Activated T-cell treated with anti-CD3 and anti-CD28 coated beads, Interleukin-2, amount 50 U/mL, for 1 hour (primary cell): Measurements from ENCODE around the gene TP53INP2.

ENCODE experiments used
- DNase-seq: peaks from one replicate; pipeline ENCODE4 v3.0.0-alpha.2; 2020

Gene TP53INP2

DNA sequence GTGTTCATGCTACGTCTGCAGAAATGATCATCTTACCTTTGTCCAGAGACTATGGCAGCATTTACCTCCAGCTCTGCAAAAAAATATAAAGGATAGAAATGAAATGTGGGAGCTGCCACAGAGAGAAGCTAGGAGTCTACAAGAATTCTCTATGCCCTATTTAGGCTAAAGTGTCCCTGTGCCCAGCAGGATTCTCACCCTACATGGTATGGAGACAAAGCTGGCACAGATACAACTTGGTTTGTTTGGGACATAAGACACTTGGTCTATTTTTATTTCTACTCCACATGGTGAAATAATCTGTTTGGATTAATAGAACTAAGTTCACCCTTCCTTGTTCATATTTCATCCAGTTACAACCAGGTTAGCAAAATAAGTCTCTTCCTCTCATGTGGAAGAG, 28.4 kb downstream of the TP53INP2 start:
- DNase-seq = no peak

DNA sequence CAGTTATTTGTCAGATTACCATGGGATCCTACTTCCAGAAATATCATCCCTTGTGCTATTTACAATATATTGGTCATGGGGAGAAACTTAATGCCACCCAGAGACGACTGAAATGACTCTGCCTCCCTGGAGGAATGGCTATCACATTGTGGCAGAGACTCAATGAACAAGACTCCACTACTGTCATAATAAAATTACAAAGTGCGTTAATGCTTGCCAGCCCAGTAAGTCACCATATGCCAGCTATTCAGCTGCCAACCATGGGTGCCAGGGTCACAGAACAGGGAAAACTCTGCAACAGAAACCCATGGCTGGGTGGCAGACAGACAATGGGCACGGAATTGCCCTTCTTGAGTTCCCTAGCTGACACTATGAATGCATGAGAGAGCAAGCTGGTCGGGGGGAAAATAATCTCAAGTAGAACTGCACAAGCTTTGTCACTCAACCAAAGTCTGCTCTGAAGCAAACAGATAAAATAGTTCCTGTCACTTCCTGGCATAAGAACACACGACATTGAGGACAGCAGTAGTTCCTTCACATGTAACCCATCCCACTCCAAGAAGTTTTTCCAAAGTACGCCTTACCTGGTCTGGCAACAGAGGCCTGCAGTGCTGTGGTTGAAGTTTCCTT, 32.1 kb downstream of the TP53INP2 start:
- no peak for DNase-seq

DNA sequence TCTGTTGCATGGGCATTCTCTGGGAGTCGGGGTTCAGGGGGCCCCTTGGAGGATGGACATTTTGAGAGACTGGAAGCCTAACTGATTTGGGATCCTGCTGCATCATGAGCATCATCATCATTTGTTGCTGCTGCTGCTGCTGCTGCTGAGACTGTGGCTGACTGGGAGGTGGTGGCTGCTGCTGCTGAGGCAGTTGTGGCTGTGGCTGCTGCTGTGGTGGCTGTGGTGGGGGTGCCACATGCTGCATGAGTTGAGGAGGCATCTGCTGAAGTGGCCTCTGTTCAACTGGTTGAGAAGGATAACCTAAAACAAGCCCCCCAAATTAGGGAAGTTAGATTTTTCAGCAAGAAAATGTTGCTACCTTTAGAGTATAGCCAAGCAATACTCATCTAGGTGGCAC, 38.9 kb downstream of the TP53INP2 start:
- no peak for DNase-seq

DNA sequence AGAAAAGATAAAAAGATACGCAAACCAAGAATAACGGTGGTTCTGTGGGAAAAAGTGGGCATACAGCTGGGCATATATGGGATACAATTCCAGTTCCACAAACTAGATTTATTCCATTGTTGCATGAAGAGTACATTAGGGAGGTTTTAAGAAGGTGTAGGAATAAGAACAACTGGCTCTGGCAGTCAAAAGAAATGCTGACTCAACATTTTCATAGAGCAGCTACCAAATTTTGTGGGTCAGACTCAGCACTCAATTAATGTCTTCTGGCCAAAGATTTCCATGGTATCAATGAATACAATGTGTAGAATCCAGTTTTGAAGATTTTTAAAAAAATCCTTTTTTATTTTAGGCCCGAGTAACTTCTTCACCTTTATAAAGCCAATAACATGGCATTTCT, 40.2 kb downstream of the TP53INP2 start:
- no peak for DNase-seq

DNA sequence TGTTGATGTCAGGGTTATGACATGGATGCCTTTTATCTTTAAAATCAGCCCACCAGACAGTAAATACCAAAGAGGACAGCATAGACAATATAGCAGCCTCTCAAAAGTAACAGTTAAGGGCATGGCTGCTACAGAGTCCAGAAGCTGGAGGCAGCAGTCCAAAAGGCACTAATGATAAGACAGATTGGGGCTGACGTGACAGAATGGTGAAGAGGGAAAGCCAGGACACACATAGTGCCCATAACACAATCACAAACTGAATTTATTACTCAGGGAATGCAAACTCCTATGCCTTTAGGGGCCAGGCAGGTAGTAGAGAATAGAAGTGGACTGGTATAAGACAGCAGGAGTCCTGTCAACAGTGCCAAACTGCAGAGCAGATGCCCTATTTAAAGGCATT, 40.7 kb downstream of the TP53INP2 start:
- no peak for DNase-seq

DNA sequence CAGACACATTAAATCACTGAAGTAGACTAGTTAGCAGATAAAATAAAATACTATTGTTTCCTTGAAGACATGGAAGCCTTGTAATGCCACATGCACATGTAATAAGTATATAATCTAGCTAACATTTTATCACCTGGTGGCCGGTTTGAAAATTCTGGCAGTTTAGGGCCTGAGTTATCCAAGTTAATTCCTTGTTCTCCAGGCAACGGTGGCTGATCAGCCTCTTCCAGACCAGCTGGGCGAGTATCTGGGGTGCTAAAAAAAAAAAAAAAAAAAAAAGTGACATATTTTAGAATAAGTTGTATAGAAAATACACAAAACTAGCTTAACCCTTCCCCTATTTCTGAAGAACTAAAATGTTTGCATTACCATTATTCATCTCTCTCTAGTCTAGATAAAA, 42.5 kb downstream of the TP53INP2 start:
- no peak for DNase-seq

DNA sequence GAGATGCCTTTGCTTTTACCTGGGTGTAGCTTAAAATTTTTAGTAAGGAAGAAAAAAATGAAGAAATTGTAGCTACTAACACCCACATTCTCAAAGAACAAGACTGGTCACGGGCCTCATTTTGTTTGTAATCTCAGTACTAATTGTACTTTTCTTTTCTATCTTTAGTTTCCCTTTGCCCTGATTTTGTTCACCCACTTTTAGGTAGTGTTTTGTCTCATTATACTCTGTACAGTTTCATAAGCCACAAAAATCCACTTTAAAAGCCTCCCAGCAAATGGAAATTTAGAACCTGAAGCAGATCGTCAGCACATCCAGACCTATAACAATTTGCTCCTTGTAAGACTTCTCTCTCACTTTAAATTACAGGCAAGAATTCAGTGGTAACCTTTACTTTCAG, 43.3 kb downstream of the TP53INP2 start:
- DNase-seq = no peak

DNA sequence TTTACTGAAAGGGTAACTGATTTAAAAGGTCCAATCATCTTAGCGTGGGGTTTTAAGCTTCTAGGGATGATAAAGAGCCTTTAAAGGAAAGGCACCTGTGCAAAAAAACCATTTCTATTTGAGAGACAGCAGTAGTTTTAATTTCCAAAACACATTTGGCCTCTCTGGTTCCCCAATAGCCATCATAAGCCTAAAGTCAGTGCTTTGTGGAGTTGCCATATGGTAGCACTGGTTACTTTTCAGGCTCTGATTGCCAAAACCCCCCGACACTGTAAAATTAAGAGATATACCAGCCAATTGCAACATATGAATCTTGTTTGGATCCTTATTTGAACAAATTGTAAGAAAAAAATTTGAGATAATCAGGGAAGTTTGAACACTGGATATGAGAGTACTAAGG, 44.6 kb downstream of the TP53INP2 start:
- no peak for DNase-seq

DNA sequence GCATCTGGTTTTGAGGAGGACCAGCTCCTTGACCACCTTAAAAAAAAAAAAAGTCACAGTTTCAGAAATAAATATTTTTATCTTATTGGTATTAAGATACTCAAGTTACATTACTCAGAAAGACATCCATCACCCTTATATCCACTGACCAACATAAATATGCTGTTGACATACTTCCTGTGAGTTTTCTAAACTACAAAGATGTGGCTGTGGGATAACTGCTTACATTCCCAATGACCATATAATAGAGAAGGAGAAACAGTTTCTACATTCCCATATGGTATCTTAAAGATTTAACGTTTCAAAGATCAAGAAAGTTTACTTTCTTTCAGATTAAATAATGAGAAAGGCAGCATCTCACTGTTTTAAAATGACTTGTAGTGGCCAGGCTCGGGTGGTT, 46.3 kb downstream of the TP53INP2 start:
- no peak for DNase-seq

DNA sequence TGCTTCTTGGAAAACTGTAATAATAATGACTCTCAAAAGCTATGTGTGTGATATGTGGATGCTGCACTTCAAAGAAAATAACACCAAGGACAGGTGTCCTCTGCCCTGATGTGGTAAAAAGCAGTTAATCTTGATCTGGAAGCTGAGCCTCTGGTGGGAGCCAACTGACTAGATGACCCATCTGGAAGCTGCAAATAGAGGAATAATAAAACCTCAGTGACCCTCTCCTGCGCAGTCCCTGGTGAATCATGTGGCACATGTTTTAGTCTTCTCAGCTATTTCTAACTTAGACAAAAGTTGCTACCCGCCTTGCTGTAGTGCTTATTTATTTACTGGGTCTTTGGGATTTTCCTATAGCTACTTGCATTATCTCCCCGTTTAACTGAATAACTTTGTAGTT, 47.3 kb downstream of the TP53INP2 start:
- no peak for DNase-seq

DNA sequence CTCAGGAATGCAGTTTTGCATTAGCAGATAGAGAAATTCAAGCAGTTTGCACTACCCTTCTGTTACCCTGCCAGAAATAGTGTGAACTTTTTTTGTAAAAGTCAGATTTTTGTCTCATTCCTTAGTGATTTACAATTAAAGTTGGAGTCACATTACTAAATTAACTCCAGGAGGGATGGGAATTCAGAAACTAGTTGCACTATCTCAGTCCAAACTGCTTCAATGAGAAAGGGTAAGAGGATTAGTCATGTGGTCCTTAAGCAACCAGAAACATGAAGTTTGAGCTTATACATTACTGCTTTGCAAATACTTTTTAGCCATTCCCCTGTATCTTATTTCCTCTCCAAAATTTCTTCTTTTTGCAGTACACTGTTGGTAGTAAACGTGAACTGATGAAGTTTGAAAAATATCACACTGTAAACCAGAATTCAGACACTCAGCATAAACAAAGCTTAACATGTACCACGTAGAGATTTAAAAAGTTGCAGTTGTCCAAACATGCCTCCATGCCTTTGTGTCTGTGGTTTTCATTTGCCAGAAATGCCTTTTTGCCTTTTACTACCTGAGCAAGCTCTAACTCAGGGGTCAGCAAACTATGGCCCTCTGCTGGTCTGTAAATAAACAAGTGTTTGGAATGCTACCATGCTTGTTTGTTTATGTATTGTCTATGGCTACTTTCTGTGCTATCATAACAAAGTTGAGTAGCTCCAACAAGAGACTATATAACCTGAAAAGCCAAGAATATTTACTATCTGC, 49.7 kb downstream of the TP53INP2 start:
- no peak for DNase-seq

DNA sequence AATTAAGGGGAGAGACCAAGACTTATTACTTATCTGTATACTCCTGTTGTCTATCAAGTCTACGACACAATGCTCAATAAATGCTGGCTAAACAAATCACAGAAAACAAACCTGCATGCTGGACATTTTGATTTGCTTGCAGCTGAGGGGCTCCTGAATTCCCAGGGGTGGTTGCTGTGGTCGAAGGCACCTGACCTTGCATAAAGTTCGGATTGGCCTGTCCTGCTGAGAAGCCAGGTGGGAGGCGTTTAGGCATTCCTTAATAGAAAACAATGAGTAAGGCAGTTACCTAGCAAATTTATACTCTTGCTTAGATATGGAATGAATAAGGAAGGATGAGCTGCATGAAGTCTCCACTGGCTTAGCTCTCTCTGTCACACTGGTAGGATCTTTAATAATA, 50.5 kb downstream of the TP53INP2 start:
- DNase-seq = no peak

DNA sequence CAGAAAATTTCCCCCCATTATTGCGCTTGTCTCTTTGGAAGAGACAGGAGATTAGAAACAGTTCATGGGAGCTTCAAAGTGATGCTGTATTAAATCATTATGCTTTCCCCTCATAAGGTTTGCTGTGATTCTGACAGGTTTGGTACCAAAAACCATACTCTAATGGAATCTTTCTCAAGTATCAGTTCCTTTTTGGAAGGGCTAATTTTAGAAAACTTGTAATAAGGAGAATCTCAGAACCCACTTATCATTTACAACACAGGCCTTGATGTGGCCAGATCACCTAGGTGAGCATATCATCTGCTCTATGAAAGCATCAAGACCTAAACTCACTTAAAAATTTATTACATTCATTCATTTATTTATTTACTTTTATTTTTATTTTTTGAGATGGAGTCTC, 51.2 kb downstream of the TP53INP2 start:
- DNase-seq = no peak

DNA sequence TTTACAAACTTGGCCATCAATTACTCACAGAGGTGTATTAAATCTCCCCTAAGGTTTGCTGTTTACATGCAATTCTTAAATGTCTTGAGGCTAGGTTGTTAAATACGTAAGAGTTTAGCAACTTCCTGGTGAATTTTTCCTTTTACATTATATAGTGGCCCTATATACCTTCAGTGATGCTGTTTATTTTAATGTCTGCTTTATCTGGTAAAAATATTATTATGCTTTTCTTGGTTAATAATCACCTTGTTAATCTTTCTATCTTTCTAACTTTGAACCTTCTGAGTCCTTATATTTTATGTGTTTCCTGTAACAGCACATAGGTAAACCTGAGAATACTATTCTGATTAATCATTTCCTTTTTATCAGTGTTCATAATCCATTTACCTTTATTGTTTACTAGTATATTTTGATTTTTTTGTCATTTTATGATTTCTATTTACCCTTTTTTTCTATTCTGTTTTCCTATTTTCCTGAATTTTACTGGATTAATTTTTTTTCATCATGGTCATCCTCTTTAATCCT, 57.9 kb downstream of the TP53INP2 start:
- no peak for DNase-seq
